ENCODE data around the gene CAMK2D.

The CAMK2D gene

GRCh38 chr4:113579360-113579759 lies 182.2 kb downstream of the CAMK2D start:
- FAIRE-seq (no peak), DNase-seq (ENCODE audit: insufficient read length, low spot score) (no peak)

- no peak for DNase-seq (ENCODE audit: insufficient read length, low spot score)
- FAIRE-seq = peak; percentile 71
Observed at GRCh38 chr4:113576947-113577678, 184.4 kb downstream of the CAMK2D start.

- DNase-seq (ENCODE audit: insufficient read length, low spot score) (no peak), FAIRE-seq (no peak)
Observed at GRCh38 chr4:113575401-113575800, 186.1 kb downstream of the CAMK2D start.

- FAIRE-seq = peak; percentile 57
- DNase-seq (ENCODE audit: insufficient read length, low spot score) = no peak
Observed at GRCh38 chr4:113574636-113575103, 186.9 kb downstream of the CAMK2D start.

GRCh38 chr4:113572620-113573019 lies 188.9 kb downstream of the CAMK2D start:
- no peak for DNase-seq (ENCODE audit: insufficient read length, low spot score)
- peak; percentile 47 for FAIRE-seq

- DNase-seq (ENCODE audit: insufficient read length, low spot score) (no peak), FAIRE-seq (peak; percentile 70)
Observed at GRCh38 chr4:113566015-113566795, 195.3 kb downstream of the CAMK2D start.

GRCh38 chr4:113565702-113566012 lies 195.9 kb downstream of the CAMK2D start:
- DNase-seq (ENCODE audit: insufficient read length, low spot score) (no peak), FAIRE-seq (no peak)

- FAIRE-seq = no peak
- no peak for DNase-seq (ENCODE audit: insufficient read length, low spot score)
Observed at GRCh38 chr4:113564493-113564892, 197.0 kb downstream of the CAMK2D start.

GRCh38 chr4:113563691-113564378 lies 197.7 kb downstream of the CAMK2D start:
- DNase-seq (ENCODE audit: insufficient read length, low spot score) (no peak), FAIRE-seq (peak; percentile 66)

GRCh38 chr4:113561758-113562157 lies 199.8 kb downstream of the CAMK2D start:
- no peak for DNase-seq (ENCODE audit: insufficient read length, low spot score)
- peak; percentile 79 for FAIRE-seq

GRCh38 chr4:113561092-113561491 lies 200.4 kb downstream of the CAMK2D start:
- DNase-seq (ENCODE audit: insufficient read length, low spot score) = no peak
- FAIRE-seq = no peak

GRCh38 chr4:113560579-113560978 lies 201.0 kb downstream of the CAMK2D start:
- peak; percentile 51 for FAIRE-seq
- DNase-seq (ENCODE audit: insufficient read length, low spot score) = no peak

- FAIRE-seq (no peak), DNase-seq (ENCODE audit: insufficient read length, low spot score) (no peak)
Observed at GRCh38 chr4:113559947-113560346, 201.6 kb downstream of the CAMK2D start.

GRCh38 chr4:113556382-113557134 lies 205.0 kb downstream of the CAMK2D start:
- no peak for FAIRE-seq
- no peak for DNase-seq (ENCODE audit: insufficient read length, low spot score)

GRCh38 chr4:113555868-113556267 lies 205.7 kb downstream of the CAMK2D start:
- DNase-seq (ENCODE audit: insufficient read length, low spot score) (no peak), FAIRE-seq (no peak)

- DNase-seq (ENCODE audit: insufficient read length, low spot score) (no peak), FAIRE-seq (no peak)
Observed at GRCh38 chr4:113553082-113553481, 208.5 kb downstream of the CAMK2D start.

- FAIRE-seq = peak; percentile 31
- DNase-seq (ENCODE audit: insufficient read length, low spot score) = no peak
Observed at GRCh38 chr4:113550510-113550909, 211.0 kb downstream of the CAMK2D start.

- FAIRE-seq (peak; percentile 4), DNase-seq (ENCODE audit: insufficient read length, low spot score) (no peak)
Observed at GRCh38 chr4:113548303-113548702, 213.2 kb downstream of the CAMK2D start.

GRCh38 chr4:113547487-113548042 lies 214.0 kb downstream of the CAMK2D start:
- DNase-seq (ENCODE audit: insufficient read length, low spot score) = peak; percentile 43
- peak; percentile 100 for FAIRE-seq

- DNase-seq (ENCODE audit: insufficient read length, low spot score) (no peak), FAIRE-seq (no peak)
Observed at GRCh38 chr4:113541933-113542332, 219.6 kb downstream of the CAMK2D start.
